SH-SY5Y (cell line): ENCODE measurements around the gene AMH.

Experiments
- GATA2 ChIP-seq: IDR thresholded peaks from 2 replicates; pipeline ENCODE4 v1.6.1; 2011; ENCODE audit warnings: mild to moderate bottlenecking, low read depth, low read length
- GATA3 ChIP-seq: IDR thresholded peaks from 2 replicates; pipeline ENCODE4 v1.6.1; 2011; ENCODE audit warnings: low read depth, mild to moderate bottlenecking, low read length, moderate library complexity

DNA sequence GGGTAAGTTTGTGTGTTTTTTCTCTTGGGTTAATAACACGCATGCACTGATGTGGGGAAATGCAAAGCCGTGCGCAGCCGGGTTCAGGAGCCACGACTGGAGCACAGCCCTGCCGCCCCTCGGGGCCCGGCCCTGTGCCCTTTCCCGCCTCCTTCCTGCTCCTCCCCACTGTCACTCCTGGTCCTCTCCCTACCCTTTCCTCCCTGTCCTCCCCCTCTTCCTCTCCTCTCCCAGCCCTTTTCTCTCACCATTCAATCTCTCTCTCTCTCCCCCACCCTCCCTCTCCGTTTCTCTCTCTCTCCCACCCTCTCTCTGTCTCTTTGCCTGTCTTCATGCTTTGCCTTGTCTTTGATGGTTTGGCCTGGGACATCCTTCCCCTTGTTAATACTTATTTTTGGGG is 40.1 kb upstream of the AMH start:
- TF ChIP-seq GATA2 (no peak), GATA3 (no peak)
